IPS DF 6.9 (cell line): Measurements from ENCODE around the gene ASB2.

Experiments
- DNase-seq: peaks from one replicate; pipeline ENCODE4 v3.0.0-alpha.2; 2013; ENCODE audit warnings: low read depth, low spot score
- H3K27ac ChIP-seq: one replicate; pipeline ENCODE4 v1.5.1; 2013; ENCODE audit warnings: low read length, control low read depth
- H3K27me3 ChIP-seq: 2 replicates; pipeline ENCODE4 v1.6.1; 2013; ENCODE audit warnings: mild to moderate bottlenecking, low read length; ENCODE audit not compliant: control insufficient read depth, insufficient read depth
- H3K36me3 ChIP-seq: 2 replicates; pipeline ENCODE4 v1.6.1; 2013; ENCODE audit warnings: low read length; ENCODE audit not compliant: control insufficient read depth, insufficient read depth
- H3K4me1 ChIP-seq: 2 replicates; pipeline ENCODE4 v1.6.1; 2013; ENCODE audit warnings: low read length; ENCODE audit not compliant: control insufficient read depth, insufficient read depth
- H3K4me3 ChIP-seq: 2 replicates; pipeline ENCODE4 v1.5.1; 2013; ENCODE audit warnings: mild to moderate bottlenecking, low read length
- H3K9me3 ChIP-seq: 2 replicates; pipeline ENCODE4 v1.6.1; 2013; ENCODE audit warnings: low read length, inconsistent platforms; ENCODE audit not compliant: control insufficient read depth, insufficient read depth
- WGBS: extraction: QIAGEN DNeasy Blood & Tissue Kit; methylation state at CpG from one replicate; pipeline ENCODE4 v1.1.7; 2013; ENCODE audit warnings: mixed read lengths, missing lambda C conversion rate; ENCODE audit not compliant: insufficient read length, insufficient coverage; 5-methylcytosine and 5-hydroxymethylcytosine counted together

Gene ASB2

DNA sequence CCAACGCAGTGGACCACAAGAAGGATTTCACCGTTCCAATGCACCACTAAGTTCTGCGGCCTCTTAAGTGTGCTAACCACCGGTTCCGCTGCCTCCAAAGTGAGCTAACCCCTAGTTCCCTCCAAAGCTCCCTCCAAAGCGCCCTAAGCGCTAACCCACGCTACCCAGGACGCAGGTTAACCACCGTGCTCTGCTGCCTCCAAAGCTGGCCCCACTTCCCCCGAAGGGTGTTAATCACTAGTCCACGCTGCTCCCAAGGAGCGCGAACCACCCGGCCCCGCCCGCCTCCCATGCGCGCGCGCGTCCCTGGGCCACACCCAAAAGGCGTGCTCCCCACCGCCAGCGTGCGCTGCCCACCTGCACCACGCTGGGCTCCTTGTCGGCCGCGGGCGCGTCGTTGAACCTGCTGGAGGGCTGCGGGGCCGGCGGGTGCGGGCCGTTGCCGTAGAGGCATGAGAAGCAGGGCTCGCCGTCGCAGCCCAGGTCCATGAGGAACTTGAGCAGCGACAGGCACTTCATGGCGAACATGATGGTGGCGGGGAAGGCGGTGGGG, 37.5 kb downstream of the ASB2 start:
- no CpG with 5 or more reads among the region's 46 CpGs for WGBS
- Histone ChIP-seq H3K27ac (no peak overlapping the region), H3K9me3 (no peaks in the 10 kb centered on the region), H3K27me3 (peaks cover 4% of the 10 kb centered on the region; the same call in 1 of the 2 replicates), H3K4me1 (peaks cover 3% of the 10 kb centered on the region; the same call in 1 of the 2 replicates), H3K36me3 (no peaks in the 10 kb centered on the region), H3K4me3 (peak overlapping the region; percentile 24; the same call in 1 of the 2 replicates)
- no peak for DNase-seq

DNA sequence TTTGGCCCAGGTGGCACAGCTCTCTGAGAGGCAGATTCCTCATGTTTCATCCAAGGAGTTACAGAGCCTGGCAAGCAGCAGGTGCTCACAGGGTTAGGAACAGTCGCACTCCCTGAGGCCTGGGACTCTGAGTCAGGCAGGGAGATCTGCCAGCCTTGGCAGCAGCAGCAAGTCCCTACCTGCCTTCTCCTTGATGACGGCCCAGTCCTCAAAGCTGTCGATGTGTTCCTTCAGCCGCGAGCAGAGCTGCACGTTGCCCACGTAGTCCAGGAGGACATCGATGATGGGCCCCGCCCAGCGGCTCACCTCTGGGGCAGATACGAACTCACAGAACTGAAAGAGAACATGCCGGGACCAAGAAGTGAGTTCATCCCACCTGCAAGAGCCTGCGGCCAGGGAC, 38.9 kb downstream of the ASB2 start:
- WGBS = no CpG with 5 or more reads among the region's 13 CpGs
- Histone ChIP-seq H3K27me3 (peaks cover 4% of the 10 kb centered on the region; the same call in 1 of the 2 replicates), H3K9me3 (no peaks in the 10 kb centered on the region), H3K36me3 (no peaks in the 10 kb centered on the region), H3K4me1 (peaks cover 3% of the 10 kb centered on the region; the same call in 1 of the 2 replicates), H3K4me3 (no peak overlapping the region), H3K27ac (no peak overlapping the region)
- no peak for DNase-seq

DNA sequence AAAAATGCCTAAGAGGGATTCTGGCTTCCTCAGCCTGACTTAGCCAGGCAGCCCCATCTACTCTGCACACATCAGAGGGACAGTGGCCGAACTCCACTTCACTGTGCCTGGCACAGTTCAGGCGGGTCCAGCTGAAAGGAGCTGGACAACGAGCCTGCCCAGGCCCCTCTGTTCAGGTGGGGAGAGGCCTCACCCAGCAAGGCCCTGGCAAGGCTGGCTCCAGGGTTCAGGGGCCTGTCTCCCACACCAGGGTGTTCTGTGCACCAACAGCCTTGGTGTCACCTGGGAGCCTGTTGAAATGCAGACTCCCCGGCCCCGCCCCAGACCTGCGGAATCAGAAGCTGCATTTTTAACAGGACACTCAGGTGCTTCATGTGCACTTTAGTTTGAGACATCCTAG, 39.4 kb downstream of the ASB2 start:
- no peak overlapping the region for H3K27ac ChIP-seq

DNA sequence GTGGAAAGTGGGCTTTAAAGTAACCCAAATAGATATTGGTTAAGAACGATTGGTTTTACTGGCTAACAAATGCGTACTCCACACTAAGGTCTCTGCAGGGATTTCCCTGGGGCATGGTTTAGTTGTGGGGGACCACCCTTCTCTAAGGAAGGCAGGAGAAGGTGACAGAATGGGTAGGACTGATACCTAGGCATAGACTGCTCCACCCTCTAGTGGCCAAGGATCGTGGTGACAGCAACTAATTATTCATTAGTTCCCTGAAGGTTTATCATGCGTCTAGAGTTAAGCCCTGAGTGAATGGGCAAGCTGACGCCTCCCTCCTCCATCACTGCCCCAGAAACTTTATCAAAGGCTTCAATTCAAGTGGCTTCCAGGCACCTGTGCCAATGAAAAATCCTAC, 40.1 kb downstream of the ASB2 start:
- no peaks in the 10 kb centered on the region for H3K9me3 ChIP-seq
- peaks cover 4% of the 10 kb centered on the region; the same call in 1 of the 2 replicates for H3K27me3 ChIP-seq
- H3K4me3 ChIP-seq = no peak overlapping the region
- H3K4me1 ChIP-seq = peaks cover 3% of the 10 kb centered on the region; the same call in 1 of the 2 replicates
- DNase-seq = no peak
- H3K27ac ChIP-seq = no peak overlapping the region
- no peaks in the 10 kb centered on the region for H3K36me3 ChIP-seq
- WGBS = no CpG with 5 or more reads among the region's 5 CpGs

More for the DNA sequence above, 39.4 kb downstream of the ASB2 start:
- Histone ChIP-seq H3K4me3 (no peak overlapping the region), H3K4me1 (peaks cover 3% of the 10 kb centered on the region; the same call in 1 of the 2 replicates), H3K9me3 (no peaks in the 10 kb centered on the region), H3K36me3 (no peaks in the 10 kb centered on the region), H3K27me3 (peaks cover 4% of the 10 kb centered on the region; the same call in 1 of the 2 replicates)
- WGBS = no CpG with 5 or more reads among the region's 6 CpGs
- no peak for DNase-seq

DNA sequence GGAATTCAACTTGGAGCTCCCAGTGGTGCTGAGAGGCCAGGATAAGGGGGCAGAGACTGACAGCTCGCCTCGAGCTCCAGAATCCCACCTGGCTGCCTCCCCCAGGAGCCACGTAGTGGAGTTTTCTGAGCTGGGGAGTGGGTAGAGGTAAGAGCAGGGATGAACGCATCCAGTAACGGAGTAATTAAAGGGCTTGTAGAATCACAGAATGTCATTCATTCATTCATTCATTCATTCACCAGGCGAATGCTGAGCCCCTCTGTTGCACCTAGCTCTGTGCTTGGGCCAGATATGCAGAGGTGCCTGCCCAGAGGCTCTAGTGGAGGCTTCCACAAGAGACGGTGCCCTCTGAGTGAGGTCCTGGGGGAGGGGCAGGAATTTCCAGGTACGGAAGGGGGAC, 41.2 kb downstream of the ASB2 start:
- Histone ChIP-seq H3K9me3 (no peaks in the 10 kb centered on the region), H3K27me3 (peaks cover 4% of the 10 kb centered on the region; the same call in 1 of the 2 replicates), H3K27ac (no peak overlapping the region), H3K36me3 (no peaks in the 10 kb centered on the region), H3K4me3 (no peak overlapping the region), H3K4me1 (peaks cover 3% of the 10 kb centered on the region; the same call in 1 of the 2 replicates)
- no peak for DNase-seq
- no CpG with 5 or more reads among the region's 8 CpGs for WGBS

DNA sequence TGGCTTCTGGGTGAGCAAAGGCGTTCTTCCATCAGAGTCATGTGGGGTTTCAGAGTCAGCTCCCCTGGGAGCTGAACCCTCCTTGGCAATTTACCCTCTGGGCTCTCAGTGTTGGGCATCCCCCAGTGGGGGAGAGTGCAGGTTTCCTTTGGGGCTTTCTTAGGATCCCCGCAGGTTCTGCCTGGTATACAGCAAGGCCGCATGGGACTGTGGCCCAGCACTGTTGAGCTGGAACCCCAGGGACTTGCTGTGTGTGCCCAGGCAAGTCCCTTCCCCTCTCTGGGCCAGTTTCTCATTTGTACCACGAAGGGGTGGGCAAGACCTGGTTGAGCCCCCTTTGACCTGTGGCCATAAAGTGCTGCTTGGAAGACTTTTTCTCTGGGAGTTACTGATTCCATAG, 43.7 kb downstream of the ASB2 start:
- Histone ChIP-seq H3K36me3 (no peaks in the 10 kb centered on the region), H3K27me3 (no peaks in the 10 kb centered on the region), H3K9me3 (no peaks in the 10 kb centered on the region), H3K27ac (no peak overlapping the region), H3K4me3 (no peak overlapping the region), H3K4me1 (peaks cover 1% of the 10 kb centered on the region; the same call in 1 of the 2 replicates)
- no CpG with 5 or more reads among the region's 4 CpGs for WGBS
- DNase-seq = no peak

DNA sequence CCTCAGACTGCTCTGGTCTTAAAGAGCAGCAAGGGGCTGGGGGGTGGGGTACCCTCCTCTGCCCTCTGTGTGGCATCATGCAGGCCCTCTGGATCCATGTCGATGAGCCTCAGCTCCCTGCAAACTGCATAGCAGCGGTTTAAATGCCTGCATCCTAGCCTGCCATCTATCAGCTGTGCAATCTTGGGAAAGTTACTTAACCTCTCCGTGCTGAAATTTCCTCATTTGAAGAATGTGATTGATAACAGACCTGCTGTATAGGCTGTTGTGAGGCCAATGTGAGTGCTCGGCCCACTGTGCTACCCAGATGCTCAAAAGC, 45.4 kb downstream of the ASB2 start:
- WGBS = no CpG with 5 or more reads among the region's 4 CpGs
- H3K27me3 ChIP-seq = no peaks in the 10 kb centered on the region
- H3K4me1 ChIP-seq = peaks cover 1% of the 10 kb centered on the region; the same call in 1 of the 2 replicates
- H3K4me3 ChIP-seq = no peak overlapping the region
- no peaks in the 10 kb centered on the region for H3K9me3 ChIP-seq
- no peak overlapping the region for H3K27ac ChIP-seq
- no peaks in the 10 kb centered on the region for H3K36me3 ChIP-seq
- no peak for DNase-seq

DNA sequence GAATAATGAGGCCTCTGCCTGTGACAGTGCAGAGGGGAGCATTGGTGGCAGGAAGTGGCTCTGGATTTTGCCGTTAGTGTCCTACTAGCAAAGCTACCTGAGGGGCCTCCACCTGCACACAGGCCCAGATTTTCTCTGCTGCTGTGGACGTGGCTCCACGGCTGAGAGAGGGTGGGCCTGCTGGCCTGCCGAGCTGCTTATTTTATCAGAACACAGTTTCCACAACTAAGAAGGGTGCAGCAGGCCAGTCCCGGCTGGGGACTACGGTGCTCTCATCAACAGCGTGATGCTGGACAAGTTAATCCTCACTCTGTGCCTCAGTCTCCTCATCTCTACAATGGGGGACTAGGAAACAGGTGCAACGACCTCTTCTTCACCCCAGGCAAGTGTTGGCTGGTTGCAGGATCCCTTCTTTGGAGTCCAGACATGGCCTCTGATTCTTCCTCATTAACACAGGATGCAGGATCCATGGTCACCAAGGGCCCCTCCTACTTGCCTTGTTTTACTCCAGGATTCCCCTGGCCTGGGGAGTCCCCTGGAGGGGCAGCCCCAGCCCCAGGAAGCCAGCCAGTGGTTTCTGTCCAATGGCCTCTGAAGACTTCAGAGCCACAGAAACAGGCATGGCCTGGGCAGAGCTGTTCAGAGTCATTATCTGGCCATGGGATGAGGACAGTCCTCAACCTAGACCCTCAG, 45.9 kb downstream of the ASB2 start:
- peaks cover under 1% of the 10 kb centered on the region; the same call in 1 of the 2 replicates for H3K4me1 ChIP-seq
- DNase-seq = no peak
- no peaks in the 10 kb centered on the region for H3K36me3 ChIP-seq
- WGBS = no CpG with 5 or more reads among the region's 8 CpGs
- H3K9me3 ChIP-seq = no peaks in the 10 kb centered on the region
- no peak overlapping the region for H3K4me3 ChIP-seq
- H3K27ac ChIP-seq = no peak overlapping the region
- H3K27me3 ChIP-seq = no peaks in the 10 kb centered on the region

DNA sequence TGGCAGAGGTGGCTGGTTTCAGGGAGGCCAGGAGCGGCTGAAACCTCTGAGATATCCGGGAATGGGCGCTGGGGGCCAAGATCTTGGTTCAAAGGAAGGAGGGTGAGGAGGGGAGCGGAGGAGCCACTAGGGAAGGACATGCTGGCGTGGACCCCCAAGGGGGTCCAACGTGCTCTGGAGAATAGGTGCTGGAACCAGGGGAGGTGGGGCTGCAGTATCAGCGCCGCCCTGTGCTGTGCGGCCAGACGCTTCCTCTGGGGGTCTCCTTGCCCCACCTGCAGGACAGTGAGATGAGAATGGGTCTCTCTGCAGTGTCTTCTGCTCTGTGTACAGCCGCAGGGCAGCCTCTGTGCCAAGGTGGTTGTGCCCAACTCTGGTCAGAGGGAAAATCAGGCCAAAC, 46.7 kb downstream of the ASB2 start:
- no CpG with 5 or more reads among the region's 11 CpGs for WGBS
- no peaks in the 10 kb centered on the region for H3K4me1 ChIP-seq
- H3K27ac ChIP-seq = no peak overlapping the region
- no peaks in the 10 kb centered on the region for H3K36me3 ChIP-seq
- DNase-seq = no peak
- H3K4me3 ChIP-seq = no peak overlapping the region
- no peaks in the 10 kb centered on the region for H3K27me3 ChIP-seq
- H3K9me3 ChIP-seq = no peaks in the 10 kb centered on the region

DNA sequence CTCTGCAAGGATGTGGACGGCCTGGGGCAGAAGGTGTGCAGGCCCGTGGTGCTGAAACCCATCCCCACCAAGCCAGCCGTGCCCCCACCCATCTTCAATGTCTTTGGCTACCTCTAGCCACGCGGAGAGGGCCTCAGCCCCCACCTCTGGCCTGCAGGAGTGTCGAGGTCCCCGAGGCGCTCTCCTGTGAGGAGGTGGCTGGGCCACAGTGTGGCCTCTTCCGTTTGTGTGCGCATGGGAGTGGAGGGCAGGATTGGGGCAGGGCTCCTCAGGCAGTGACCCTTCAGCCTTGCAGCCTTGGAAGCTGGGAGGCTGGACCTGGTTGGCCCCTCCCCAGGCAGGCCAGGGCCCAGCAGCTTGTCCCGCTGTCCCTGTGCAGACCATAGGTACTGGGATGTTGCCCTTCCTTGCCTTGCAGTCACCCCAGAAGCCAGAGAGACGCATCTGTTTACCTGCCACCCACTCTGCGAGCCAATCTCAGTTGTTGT, 47.3 kb downstream of the ASB2 start:
- no peak overlapping the region for H3K27ac ChIP-seq
- no CpG with 5 or more reads among the region's 13 CpGs for WGBS
- no peaks in the 10 kb centered on the region for H3K27me3 ChIP-seq
- H3K9me3 ChIP-seq = no peaks in the 10 kb centered on the region
- no peak for DNase-seq
- H3K36me3 ChIP-seq = no peaks in the 10 kb centered on the region
- no peaks in the 10 kb centered on the region for H3K4me1 ChIP-seq
- no peak overlapping the region for H3K4me3 ChIP-seq
